ENCODE results near the gene COL4A4. TPM values are rescaled to one million over a fixed set of nuclear protein-coding genes. Genes with fewer than 3 reads are reported as not detected.
A peak's percentile ranks its signal among the peaks of the same experiment; 100 is the strongest.
"Not testable (repeated sequence)": the region's sequence is repeated elsewhere in the genome, so short reads cannot be mapped to it uniquely, and the experiment has no call there.

The COL4A4 gene
- polyA plus RNA-seq, 5 donors, result 5.2 to 9.5 (median 8.9) TPM

DNA sequence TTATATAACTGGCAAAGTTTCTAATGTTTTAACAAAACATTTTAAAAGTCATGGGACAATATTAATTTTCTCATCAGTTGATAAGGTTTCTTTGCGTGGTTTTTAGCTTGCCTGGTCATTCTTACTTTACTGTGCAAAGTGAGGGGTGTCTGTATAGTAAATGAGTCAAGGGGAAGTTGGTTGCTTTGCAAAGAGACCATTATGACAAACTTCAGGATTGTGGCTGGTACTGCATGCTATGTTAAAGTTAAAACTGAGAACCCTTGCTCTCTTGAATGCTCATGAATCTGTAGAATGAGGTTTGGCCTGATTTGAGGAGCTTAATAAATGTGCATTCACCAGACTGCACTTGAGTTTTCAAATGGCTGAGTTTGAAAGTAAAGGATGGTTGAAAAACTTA lies 47.0 kb downstream of the COL4A4 start:
- no peak for DNase-seq

DNA sequence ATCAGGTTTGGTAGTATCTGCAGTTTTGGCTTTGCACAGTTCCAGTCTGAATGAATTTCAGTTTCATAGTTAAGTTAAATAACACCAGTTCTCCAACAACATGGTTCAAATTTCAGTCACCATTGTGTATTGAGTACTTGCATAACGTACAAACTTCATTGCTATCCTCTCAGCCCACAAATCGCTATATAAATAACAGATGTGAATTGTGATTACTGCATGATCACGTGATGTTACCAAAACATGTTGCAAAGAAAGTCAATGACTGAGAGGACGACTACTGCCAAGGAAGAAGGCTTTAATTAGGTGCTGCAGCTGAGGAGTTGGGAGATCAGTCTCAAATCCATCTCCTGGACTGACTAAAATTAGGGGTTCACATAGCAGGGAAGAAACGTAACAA lies 48.2 kb downstream of the COL4A4 start:
- DNase-seq, result no peak

DNA sequence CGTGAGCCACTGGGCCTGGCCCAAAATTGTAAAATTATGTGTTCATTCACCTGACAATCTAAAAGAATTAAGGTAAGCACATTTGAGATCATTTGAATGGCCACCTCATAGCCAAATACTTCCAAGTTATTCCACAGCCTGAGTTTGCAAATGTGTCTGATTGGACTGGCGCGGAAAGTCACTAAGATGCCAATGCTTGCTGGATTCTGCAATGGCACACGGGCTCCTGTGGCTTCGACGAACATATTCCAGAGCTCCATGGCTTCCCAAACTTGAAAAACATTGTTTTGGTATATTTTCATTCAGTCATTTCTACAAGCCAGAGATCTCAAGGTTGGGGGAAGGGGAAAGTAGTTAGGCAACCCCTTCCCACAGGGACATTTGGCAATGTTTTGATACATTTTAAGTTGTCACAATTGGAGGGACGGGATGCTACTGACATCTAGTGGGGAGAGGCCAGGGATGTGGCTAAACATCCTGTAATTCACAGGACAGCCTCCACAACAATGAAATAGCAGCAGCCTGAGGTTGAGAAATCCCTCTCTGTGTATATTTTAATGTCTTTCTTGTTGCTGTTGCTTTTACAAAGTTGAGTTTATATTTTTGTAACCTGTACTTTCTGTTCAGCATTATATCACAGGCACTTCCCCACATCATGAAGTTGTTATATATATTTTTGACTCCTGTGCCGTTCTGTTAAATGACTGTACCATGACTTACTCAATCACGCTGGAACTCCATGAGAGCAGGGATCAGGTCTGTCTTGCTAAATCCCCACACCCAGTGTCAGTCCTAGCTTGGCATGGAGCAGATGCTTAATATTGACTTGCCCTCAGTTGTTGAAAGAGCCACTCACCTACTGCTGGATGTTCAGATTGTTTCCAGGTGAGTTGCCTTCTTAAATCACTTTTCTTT lies 56.9 kb downstream of the COL4A4 start:
- DNase-seq, result peak; percentile 48 to 73

DNA sequence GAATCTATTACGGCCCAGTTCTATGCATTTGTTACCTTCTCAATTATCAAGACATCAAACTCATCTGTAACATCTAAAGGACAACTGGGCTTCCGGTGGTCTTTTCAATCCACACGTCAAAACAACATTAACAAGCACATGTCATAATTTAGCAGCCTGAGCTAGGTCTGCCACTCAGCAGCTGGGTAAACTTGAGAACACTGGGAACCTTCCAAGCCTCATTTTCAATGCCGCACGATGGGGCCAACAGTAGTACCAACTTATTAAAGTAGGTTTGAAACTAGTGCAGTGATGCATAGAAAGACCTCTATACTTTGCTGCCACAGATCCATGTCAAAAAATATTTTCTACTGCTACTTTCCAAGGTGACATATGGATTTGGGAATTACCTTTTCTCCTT lies 60.4 kb downstream of the COL4A4 start:
- DNase-seq, result no peak

DNA sequence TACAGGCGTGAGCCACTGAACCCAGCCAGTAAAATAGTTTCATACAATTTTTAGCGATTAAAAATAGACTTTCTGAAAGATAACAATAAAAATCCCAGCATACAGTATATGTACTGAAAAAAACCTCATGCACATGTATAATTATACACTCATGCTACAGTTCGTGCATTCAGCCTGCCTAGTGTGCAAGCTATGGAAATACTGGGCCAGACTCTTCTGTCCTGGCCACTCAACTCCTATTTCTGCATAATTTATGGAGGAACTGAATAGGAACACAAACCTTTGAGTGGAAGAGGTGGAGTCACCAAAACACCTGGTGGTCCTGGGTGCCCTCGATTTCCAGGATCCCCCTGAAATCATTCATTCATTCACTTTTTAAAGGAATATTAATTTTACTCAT lies 64.7 kb downstream of the COL4A4 start:
- no peak for DNase-seq

- no peak for DNase-seq
These were observed 65.9 kb downstream of the COL4A4 start for GRCh38 chr2:227098162-227098515.

DNA sequence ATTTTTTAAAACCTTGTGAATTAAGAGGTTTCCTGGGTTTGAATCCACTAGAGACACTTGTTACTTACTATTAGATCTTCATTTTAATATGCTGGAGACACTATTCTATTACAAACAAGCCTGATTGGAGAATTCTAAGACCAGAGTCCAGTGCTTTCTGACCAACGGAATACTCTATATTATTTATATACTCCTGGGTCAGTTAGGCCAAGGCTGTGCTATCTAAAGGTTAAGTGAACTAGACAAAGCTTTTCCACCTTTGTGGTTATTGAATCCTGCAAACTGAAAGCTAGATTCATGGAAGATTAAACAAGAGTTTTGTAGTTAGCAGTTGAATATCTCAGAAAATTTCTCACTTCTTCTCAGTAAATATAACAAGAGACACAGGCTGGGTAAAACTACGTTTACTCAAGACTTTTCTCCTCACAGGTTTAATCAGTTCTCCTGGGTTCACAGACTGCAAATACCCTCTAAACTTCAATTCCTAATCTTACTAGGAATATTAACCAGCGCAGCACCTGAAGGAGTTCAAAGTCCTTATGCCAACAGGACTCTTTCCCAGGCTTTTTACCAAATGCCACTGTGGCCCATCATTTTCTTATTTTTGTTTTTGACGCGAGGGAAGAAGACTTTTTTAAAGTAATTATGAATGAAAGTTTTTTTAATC lies 66.4 kb downstream of the COL4A4 start:
- no peak for DNase-seq

GRCh38 chr2:227095346-227095745 lies 68.7 kb downstream of the COL4A4 start:
- no peak for DNase-seq

GRCh38 chr2:227082286-227082685 lies 81.7 kb downstream of the COL4A4 start:
- DNase-seq, result no peak

- no peak for DNase-seq
These were observed 84.3 kb downstream of the COL4A4 start for GRCh38 chr2:227079726-227080125.

DNA sequence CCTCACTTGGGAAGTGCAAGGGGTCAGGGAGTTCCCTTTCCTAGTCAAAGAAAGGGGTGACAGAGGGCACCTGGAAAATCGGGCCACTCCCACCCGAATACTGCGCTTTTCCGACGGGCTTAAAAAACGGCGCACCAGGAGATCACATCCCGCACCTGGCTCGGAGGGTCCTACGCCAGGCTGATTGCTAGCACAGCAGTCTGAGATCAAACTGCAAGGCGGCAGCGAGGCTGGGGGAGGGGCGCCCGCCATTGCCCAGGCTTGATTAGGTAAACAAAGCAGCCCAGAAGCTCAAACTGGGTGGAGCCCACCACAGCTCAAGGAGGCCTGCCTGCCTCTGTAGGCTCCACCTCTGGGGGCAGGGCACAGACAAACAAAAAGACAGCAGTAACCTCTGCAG lies 98.9 kb downstream of the COL4A4 start:
- DNase-seq, result not testable (repeated sequence)

DNA sequence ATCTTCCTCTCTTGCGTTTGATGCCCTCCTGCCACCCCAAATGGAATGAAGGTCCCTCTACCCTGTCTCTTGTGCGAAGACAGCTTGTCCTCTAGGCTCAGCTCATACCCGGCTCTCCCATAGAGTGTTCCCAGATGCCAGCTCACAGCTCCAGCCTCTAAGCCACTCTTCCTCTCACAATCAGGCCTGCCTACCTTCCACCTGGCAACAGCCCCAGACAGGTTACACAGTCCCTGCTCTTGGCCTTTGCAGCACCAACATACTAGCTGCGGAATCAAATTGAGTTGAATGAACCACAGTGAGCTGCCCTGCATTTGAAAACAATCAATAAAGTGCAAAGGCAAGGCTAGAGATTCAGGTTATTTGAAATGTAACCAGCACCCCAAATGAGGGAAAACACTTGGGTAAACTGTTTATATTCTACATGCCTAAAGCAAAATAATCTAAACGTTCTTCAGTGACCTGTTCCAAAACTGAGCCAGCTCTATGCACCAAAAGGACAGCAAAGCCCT lies 105.1 kb downstream of the COL4A4 start:
- DNase-seq, result no peak

- no peak for DNase-seq
These were observed 106.1 kb downstream of the COL4A4 start for GRCh38 chr2:227057743-227058447.

- no peak for DNase-seq
These were observed 106.9 kb downstream of the COL4A4 start for GRCh38 chr2:227057060-227057459.

- no peak for DNase-seq
These were observed 110.0 kb downstream of the COL4A4 start for GRCh38 chr2:227054006-227054405.

- DNase-seq, result no peak
These were observed 111.1 kb downstream of the COL4A4 start for GRCh38 chr2:227052879-227053278.

DNA sequence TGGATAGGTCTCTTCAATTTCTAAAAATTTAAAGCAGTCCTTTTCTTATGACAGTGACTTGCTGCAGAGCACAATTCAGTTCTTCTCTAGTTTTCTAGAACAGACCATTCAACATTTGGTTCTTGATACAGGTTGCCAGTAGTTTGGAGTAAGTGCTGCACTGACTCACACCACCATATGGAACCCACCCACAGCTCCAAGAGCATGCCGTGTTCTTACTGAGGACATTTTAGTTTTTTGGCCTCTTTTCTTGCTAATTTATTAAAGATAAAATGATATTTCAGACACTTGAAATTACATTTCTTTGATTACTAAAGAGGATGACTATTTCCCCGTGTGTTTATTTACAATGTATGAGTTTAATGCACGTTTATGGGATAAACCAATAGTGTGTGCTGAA lies 120.0 kb downstream of the COL4A4 start:
- no peak for DNase-seq

DNA sequence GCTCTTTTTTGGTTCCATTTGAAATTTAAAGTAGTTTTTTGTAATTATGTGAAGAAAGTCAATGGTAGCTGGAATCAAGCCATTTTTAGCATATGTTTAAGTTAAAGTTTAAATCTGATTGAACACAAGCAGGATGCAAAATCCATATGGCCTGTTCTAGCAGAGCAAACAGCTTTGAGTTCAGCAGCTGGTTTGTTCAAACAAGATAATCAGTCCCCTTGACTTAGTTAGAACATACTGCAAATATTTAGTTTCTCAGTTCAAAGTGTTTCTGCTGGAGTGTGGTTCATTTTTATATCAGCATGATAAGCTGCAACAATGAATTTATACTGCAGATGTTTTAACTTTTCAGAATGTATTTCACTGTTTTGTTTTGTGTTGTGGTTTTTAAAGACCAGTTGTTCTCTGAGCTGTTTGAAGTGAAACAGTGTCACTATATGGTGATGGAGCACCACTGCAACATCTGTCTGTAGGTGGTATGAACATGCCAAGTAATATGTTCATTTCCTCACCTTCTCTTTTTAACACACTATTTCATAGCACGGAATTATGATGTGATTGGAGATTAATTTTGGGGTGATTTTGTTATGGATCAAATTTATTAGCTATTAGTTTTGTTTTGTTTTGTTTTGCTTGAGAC lies 125.3 kb downstream of the COL4A4 start:
- DNase-seq, result peak; percentile 40 to 68

GRCh38 chr2:227036527-227036926 lies 127.5 kb downstream of the COL4A4 start:
- no peak for DNase-seq

DNA sequence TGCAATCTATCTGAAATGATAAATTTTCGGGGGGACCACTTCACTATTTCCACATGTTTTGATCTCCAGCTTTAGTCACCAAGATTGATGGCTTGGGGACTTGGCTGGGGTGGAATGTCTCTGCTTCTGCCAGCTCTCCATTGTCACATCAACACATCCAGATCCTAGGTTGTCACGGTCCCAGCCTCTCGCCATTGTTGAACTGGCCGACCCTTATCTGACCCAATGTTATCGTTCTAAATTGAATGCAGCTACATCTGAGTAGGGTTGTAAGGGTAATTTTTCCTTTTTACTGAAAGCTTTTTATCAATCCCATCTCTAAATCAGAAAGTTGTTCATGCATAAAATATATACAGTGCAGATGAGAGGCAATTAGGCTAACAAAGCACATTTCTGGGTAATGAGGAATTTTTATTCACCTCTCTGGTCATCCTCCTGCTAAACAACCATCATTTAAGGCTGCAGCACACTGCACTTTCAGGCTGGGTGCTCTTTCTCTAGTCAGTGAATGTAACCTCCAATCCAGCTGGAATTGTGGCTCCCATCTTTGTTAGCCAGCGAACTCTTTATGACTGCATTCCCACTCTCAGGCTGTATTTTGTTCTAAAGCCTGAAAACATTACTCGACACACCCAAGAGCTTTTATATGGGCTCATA lies 128.2 kb downstream of the COL4A4 start:
- DNase-seq, result no peak

DNA sequence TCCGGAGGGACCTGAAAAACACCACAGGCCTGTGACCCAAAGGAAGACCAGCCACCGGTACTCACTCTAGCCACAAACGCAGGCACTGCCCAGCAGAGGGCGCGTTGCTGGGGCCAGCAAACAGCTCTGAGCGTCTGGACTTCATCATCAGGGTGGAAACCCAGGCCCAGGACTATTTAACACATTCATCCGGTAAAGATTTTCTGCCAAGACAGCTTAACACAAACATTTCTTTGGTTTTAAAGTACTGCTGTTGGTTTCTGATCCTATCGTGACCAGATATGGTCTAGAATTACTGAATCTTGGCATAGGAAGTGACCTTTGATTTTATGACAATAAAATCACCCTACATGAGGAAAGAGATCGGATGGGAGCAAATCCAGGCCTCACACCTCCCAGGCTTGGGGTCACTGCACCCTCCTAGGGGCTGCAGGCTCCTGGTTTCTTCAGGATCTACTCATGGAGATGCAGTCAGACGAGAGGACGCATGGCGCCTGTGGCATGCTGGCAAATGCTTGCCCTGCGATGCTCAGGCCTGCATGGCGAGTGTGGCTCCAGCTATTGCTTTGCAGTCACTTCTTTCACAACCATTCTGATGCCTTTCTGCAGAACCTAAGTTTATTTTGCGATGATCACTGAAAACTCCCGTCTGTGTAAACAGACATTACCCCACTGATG lies 130.4 kb downstream of the COL4A4 start:
- peak; percentile 14 to 19 for DNase-seq

Data from right lung (tissue), 5 donors.